AG09319 (cell line): ENCODE results near the gene PTPRB.

Source experiments
- DNase-seq: peaks from one replicate; pipeline ENCODE4 v3.0.0-alpha.2; 2010; ENCODE audit warnings: low read depth; ENCODE audit errors: extremely low read depth
- CTCF ChIP-seq: IDR thresholded peaks from 2 replicates; pipeline ENCODE4 v1.5.1; 2011; ENCODE audit warnings: low read depth, mild to moderate bottlenecking, inconsistent platforms, low read length, moderate library complexity

The PTPRB gene

DNA sequence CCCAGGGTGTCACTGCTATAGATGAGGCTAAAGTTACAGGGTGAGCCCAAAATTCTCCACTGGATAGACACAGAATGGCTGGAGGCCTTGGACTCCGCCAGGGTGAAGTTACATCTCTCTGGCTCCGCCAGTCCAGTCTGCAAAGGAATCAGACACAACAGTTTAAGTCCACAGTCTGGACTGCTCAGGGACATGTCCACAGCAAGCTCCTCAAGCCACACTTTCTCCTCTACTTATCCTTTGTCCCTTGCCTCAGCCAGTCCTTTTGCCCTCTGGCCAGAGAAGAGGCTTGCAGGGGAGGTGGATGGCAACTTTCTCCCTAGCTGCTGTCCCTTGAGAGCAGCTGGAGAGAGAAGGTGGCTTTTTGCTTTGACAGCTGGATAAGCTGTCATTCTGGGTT is 28.0 kb downstream of the PTPRB start:
- no peak for TF ChIP-seq CTCF
- no peak for DNase-seq

- no peak for DNase-seq
- no peak for TF ChIP-seq CTCF
Measured at GRCh38 chr12:70608184-70608583, 29.0 kb downstream of the PTPRB start.

DNA sequence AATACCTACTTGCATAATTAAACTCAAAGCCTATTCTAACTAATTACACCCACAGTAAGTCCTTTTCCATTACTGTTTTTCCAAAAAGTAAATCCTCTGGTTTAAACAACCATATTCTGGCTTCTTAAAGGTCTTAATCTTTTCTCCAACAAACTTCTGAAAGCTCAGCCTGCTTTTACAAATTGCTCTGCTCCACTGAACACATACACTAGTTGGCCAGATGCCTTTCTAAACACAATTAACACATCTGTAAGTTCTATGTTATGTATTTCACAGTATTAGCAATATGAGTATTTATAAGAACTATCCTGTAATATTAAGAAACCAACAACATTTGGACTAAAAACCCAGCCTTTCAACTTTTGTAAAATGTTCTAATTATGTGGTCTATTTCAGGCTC is 30.1 kb downstream of the PTPRB start:
- DNase-seq, result no peak
- no peak for TF ChIP-seq CTCF

GRCh38 chr12:70605976-70606375 is 31.3 kb downstream of the PTPRB start:
- no peak for DNase-seq
- no peak for TF ChIP-seq CTCF

DNA sequence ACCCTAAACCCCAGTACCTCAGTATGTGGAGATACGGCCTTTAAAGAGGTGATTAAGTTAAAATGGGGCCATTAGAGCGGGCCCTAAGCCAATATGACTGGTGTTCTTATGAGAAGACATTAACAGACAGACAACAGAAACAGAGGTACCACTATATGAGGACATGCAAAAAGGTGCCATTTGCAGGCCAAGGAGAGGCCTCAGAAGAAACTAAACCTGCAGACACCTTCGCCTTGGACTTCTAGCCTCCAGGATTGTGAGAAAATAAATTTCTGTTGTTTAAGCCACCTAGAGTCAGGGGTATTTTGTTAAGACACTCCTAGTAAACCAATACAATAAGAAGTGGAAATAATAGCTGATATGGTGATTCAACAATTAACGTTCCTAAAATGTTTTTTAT is 32.6 kb downstream of the PTPRB start:
- DNase-seq, result no peak
- TF ChIP-seq CTCF, result no peak

- no peak for DNase-seq
- no peak for TF ChIP-seq CTCF
Measured at GRCh38 chr12:70603044-70603443, 34.2 kb downstream of the PTPRB start.

DNA sequence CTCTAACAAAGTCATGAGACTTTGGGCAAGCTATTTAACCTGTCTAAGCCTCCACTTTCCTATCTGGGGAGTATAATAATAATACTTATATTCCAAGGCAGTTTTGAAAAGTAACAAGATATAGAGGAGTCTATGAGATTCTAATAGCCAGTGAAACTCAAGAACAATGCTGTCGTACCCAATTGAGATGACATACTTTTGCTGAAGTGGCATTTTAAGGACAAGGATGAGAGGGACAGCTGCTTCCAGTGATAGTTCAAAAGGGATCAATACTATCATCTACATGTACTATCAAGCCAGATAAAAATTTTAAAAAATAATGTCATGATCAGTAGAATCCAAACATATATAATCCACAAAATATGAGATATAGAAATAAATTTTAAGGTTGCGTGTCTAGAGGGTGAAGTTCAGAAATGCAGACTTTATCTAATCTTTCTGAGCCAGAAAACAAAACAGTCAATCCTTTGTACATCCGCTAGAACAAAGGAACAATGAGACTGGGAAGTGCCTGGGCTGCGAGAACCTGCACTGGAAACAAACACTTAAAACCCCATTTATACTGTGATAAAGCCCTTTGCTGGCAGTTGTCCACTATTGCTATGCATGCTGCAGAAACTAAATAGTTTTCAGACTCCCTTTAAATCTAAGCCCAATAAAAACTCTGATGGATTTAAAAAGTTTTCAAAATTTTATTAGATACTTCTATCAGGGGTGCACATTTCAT is 38.6 kb downstream of the PTPRB start:
- TF ChIP-seq CTCF, result no peak
- DNase-seq, result no peak
